ENCODE data around the gene QSOX2.

Gene QSOX2

DNA sequence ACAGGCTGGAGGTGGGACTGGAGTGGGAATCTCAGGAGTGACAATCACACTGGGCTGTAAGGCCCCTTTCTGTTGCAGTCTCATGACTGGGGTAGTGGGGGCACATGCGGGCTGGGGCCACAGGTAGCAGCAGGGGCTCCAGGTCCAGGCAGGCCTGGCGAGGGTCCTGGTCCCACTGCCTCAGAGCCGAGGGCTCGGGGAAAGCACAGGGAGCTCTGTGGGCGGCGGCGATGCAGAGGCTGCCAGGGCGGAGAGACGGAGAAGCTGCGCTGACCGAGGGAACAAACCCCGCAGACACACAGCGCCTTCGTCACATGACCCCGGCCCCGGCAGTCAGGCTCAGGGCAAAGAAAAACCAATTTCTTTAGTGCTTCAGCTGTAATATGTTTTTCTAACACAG is 35.3 kb downstream of the QSOX2 start:
- H3K4me3 ChIP-seq (ENCODE audit: low read length), result no peak overlapping the region
- no peak for DNase-seq (ENCODE audit: low read depth, low spot score)

- no peak for DNase-seq (ENCODE audit: low read depth, low spot score)
Observed at GRCh38 chr9:136209786-136210185, 35.8 kb downstream of the QSOX2 start.

GRCh38 chr9:136209232-136209631 is 36.4 kb downstream of the QSOX2 start:
- H3K4me3 ChIP-seq (ENCODE audit: low read length), result no peak overlapping the region
- no peak for DNase-seq (ENCODE audit: low read depth, low spot score)

More at GRCh38 chr9:136209786-136210185, 35.8 kb downstream of the QSOX2 start:
- H3K4me3 ChIP-seq (ENCODE audit: low read length), result no peak overlapping the region

DNA sequence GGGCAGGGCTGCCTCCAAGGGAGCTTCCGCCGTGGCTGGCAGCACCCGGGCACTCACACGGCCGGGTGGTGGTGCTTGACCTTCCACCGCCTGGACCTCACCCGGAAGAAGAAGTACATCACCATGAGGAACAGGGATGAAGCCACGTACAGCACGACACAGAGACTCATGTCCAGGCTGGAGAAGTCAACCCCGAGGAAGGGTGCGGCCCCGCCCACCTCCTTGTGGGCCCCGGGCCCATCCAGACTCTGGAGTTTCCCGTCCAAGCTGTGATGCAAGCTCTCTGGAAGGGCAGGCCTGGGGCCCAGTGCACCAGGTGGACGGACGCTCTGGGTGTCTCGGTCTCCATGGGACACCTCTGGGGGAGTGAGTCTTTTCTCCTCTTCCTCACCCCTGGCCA is 36.9 kb downstream of the QSOX2 start:
- no peak for DNase-seq (ENCODE audit: low read depth, low spot score)
- no peak overlapping the region for H3K4me3 ChIP-seq (ENCODE audit: low read length)

- H3K4me3 ChIP-seq (ENCODE audit: low read length), result no peak overlapping the region
- DNase-seq (ENCODE audit: low read depth, low spot score), result no peak
Observed at GRCh38 chr9:136207616-136208015, 38.0 kb downstream of the QSOX2 start.

DNA sequence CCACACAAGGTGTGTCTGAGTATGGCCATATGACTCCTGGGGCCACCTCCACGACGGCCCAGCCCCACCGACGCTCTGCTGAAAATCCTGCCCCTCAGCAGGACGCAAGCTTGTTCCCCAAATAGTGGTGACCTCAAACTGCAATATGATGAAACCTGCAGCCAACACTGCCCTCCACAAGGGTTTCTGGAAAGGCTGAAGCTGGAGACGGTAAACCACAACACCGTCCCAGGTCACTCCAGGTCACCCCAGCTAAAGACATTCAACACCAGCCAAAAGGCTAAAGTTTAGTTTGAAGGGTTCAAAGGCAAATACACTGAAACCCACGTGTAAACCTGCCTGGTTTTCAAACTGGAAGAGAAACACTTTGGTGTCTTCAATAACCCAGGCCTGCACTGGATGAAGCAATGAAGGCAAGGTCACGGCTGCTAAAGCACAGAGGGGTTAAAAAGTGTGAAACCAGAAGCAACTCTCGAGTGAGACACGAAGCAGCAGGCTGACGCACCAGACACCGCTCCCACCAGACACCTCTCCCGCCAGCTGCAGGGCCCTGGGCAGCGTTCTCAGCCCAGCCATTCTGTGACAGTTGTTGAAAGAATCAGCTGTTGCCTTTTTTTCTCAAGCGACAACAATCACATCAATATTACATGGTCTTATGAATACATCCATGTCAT is 38.9 kb downstream of the QSOX2 start:
- H3K4me3 ChIP-seq (ENCODE audit: low read length), result no peak overlapping the region
- no peak for DNase-seq (ENCODE audit: low read depth, low spot score)

- no peak overlapping the region for H3K4me3 ChIP-seq (ENCODE audit: low read length)
- DNase-seq (ENCODE audit: low read depth, low spot score), result no peak
Observed at GRCh38 chr9:136205707-136205992, 40.0 kb downstream of the QSOX2 start.

GRCh38 chr9:136204838-136205706 is 40.5 kb downstream of the QSOX2 start, which contains the start of gene LHX3:
Gene LHX3, minus strand, starts transcription at chr9:136205128. Its CDS starts 116 bp downstream, at chr9:136205012.
- no peak for DNase-seq (ENCODE audit: low read depth, low spot score)

GRCh38 chr9:136204145-136204805 is 41.3 kb downstream of the QSOX2 start:
- DNase-seq (ENCODE audit: low read depth, low spot score), result no peak
- no peak overlapping the region for H3K4me3 ChIP-seq (ENCODE audit: low read length)

More at GRCh38 chr9:136204838-136205706, 40.5 kb downstream of the QSOX2 start, which contains the start of gene LHX3:
- H3K4me3 ChIP-seq (ENCODE audit: low read length), result no peak within 1 kb of the TSS

DNA sequence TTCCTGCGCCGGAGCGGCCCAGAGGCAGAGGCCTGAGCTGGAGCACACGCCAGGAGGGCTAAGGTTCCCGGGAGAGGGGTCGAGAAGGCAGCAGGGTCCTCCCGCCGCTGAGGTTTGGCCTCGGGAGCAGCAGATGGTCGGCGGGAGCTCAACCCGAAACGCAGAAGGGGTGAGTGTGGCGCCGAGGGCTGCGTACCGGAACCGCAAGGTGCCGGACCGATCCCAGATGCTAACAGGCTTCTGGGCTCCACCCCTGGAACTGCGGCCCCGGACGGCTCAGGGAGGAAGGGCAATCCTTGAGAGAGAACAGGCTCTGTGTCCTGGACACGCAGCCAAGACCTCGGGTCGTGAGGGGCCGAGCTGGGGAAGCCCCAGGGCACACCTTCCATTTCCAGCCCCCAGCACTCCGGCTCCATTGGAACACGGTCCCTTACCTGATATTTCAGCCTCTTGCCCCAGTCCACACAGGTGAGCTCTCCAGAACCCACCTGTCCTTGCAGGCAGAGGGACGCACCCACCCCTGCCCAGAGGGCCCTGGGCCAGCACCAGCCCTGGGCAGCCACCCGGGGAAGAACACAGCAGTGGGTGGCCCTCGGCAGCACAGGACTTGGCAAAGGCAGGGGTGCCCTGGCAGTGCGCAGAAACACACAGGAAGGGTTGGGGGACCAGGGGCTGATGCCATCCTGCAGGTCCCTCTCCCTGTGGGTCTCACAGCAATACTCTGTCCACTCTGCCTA is 42.0 kb downstream of the QSOX2 start:
- H3K4me3 ChIP-seq (ENCODE audit: low read length), result no peak overlapping the region
- DNase-seq (ENCODE audit: low read depth, low spot score), result no peak

DNA sequence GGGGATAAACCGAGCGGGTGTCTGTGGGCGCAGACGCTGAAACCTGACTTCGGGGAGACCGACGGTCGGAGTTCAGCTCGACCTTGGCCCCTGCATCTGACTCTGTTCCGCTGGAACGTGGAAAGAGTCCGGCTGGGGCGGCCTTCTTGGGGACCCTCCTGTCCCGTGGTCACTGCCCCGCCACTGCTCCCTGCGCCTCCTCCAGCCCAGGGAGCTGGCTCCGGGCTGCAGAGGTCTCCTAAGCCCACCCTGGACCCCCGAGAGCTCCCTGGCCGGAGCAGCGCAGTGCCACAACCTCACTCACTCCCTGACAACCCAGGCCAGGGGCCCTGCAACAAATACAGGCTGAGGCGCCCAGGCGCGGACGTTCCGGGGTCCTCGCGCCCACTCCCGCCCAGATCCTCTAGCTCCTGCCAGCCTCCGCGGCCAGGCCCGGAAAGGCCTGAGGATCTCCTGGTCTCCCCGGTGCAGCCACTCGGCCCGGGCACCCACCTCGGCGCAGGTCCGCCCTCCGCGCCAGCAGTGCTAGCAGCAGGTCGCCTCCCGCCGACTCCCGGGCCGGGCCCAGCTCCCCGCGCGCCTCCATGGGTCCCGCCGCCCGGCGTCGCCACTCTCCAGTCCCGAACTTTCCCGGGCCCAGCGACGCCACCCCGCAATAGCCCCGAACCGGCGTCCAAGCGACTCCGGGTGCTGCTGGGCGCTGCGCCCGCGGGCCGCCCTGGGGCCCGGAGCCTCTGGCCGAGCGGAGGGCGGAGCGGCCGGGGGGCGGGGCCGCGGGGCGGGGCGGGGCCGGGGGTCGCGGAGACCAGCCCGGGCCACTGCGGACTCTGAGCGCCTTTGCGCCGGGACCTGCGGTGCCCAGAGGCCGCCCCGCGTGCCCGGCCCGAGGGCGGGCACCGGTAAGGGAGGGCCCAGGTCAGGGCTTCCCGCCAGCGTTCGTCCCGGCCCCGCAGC is 42.9 kb downstream of the QSOX2 start:
- no peak overlapping the region for H3K4me3 ChIP-seq (ENCODE audit: low read length)

DNA sequence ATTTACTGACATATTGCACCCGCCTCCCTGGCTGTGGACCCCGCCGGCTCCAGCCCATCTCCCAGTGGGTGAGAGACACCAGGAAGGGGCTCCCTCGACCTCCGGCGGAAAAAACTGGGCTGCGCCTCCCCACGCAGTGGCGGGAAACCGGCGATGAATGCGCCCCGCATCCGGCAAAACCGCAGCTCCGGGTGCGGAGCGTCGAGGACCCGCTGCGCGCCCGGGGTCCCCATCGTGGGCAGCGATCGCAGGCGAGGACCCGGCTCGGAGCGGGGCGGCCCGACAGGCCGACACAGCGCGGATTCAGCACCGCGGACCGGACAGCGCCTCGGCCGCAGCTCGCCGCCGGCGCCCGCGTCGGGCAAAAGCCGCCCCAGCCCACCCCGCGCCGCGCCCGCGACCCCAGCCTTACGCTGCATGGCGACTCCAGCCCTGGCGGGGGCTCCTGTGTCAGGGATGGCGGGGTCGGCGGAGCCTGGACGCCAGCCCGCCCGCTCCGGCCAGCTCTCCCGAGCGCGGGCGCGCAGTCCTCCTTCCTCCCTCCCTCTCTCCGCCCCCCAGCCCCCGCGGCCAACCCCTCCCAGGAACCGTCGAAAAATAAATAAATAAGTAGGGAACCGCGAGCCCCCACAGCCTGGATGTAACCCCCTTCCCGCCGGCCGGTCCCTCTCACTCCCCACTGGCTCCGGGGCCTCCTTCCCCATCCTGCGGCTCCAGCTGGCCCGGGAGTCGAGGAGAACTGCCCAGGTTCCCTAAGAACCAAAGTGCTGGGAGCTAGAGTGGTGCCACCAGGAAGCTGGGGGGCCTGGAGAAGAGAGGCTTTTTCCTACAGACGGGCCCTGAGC is 43.8 kb downstream of the QSOX2 start:
- no peak overlapping the region for H3K4me3 ChIP-seq (ENCODE audit: low read length)
- DNase-seq (ENCODE audit: low read depth, low spot score), result no peak

More for the DNA sequence above, 42.9 kb downstream of the QSOX2 start:
- DNase-seq (ENCODE audit: low read depth, low spot score), result no peak

GRCh38 chr9:136201174-136201573 is 44.4 kb downstream of the QSOX2 start:
- H3K4me3 ChIP-seq (ENCODE audit: low read length), result no peak overlapping the region

GRCh38 chr9:136200424-136200823 is 45.2 kb downstream of the QSOX2 start:
- no peak overlapping the region for H3K4me3 ChIP-seq (ENCODE audit: low read length)
- DNase-seq (ENCODE audit: low read depth, low spot score), result no peak

More at GRCh38 chr9:136201174-136201573, 44.4 kb downstream of the QSOX2 start:
- no peak for DNase-seq (ENCODE audit: low read depth, low spot score)

DNA sequence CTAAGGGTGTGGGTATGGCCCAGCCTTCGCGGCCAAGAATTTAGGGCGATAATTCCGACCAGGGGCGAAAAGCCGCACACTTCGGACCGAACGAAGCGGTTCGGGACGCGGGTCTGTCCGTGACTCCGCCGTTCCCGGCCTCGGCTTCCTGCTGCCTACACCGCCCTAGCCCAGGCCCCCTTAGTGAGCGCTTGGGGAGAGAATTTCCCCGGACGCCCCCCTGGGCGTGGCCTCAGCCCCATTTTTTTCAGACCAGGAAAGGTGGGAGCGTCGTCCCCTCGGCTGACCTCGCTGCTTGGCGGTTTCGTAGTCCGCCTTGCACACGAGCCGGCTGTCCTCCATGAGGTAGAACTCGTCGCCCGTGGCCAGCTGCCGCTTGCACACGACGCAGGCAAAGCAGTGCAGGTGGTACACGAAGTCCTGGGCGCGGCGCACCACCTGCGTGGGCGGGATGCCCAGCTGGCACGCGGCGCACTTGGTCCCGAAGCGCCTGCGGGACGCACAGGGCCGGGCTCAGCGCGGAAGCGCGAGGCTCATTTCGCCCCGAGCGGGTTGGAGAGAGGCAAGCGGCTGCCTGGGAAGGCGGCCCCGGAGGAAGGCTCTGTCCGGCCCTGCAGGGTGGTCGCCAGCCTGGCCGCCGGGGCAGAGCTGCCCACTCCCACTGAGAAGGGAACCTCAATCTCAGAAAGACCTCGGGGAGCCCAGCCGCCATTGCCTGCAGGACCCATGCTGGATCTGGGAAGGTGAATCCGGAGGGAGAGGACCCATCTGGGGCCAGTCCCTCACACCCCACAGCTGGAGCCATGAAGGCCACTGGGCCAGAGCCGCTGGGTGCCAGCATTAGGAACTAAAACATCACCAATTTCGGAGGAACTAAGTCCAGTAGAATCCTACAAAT is 46.0 kb downstream of the QSOX2 start:
- no peak for DNase-seq (ENCODE audit: low read depth, low spot score)
- no peak overlapping the region for H3K4me3 ChIP-seq (ENCODE audit: low read length)

GRCh38 chr9:136198605-136199083 is 47.0 kb downstream of the QSOX2 start:
- DNase-seq (ENCODE audit: low read depth, low spot score), result no peak

More at GRCh38 chr9:136198605-136199083, 47.0 kb downstream of the QSOX2 start:
- H3K4me3 ChIP-seq (ENCODE audit: low read length), result no peak overlapping the region

All from Jurkat, Clone E6-1 (cell line).